Colonic mucosa (tissue), 4 donors: ENCODE measurements around the gene FAM118B. TPM values are rescaled to one million over a fixed set of nuclear protein-coding genes. Genes with fewer than 3 reads are reported as not detected.

Experiments
- DNase-seq: peaks from one replicate; pipeline ENCODE4 v3.0.0-alpha.2; 2020
- H3K27ac ChIP-seq: fragments of 200-600 bp; one replicate; pipeline ENCODE4 v1.8.0; 2021
- H3K27me3 ChIP-seq: fragments of 200-600 bp; one replicate; pipeline ENCODE4 v1.8.0; 2021
- H3K36me3 ChIP-seq: fragments of 200-600 bp; one replicate; pipeline ENCODE4 v1.8.0; 2021
- H3K4me1 ChIP-seq: fragments of 200-600 bp; one replicate; pipeline ENCODE4 v1.8.0; 2021; ENCODE audit warnings: mild to moderate bottlenecking
- H3K4me3 ChIP-seq: fragments of 200-600 bp; one replicate; pipeline ENCODE4 v1.8.0; 2021
- H3K9ac ChIP-seq, 2 donors: one replicate each; pipeline ENCODE4 v1.7.0; 2013; ENCODE audit warnings: control low read depth in 2 of 2, low read depth in 2 of 2, low read length in 2 of 2
- H3K9me3 ChIP-seq: fragments of 200-600 bp; one replicate; pipeline ENCODE4 v1.8.0; 2021
- CTCF ChIP-seq: fragments of 200-600 bp; IDR thresholded peaks from one replicate; pipeline ENCODE4 v1.8.0; 2022; ENCODE audit warnings: antibody characterized with exemption, mild to moderate bottlenecking
- intact Hi-C: fragments of 100-400 bp; cut with DNase I; formaldehyde crosslinking; loops from one replicate; pipeline ENCODE4 v1.14.1; 2022
- total RNA-seq, 2 donors: library from RNA; stranded (reverse); fragmentation: NEBNext Ultra II Directional in 1 of 2; extraction: Animal tissue kit (Norgen Biotek cat#: 25700) in 1 of 2; gene quantifications; one replicate each; pipeline ENCODE4 v1.2.1, GENCODE V29; 2021
- donor health status: healthy.
- donor health status: DM: no; HTN: no; CAD: no.
- donor health status: DM: no; HTN: no; CAD: no.

Gene FAM118B
- total RNA-seq, 2 donors from 2014 or later, result 57.9 to 58.3 TPM

GRCh38 chr11:126277780-126278179 lies 66.2 kb downstream of the FAM118B start:
- no peak for DNase-seq
- Histone ChIP-seq H3K4me3 (no peak overlapping the region), H3K36me3 (no peaks in the 10 kb centered on the region), H3K9ac (no peak overlapping the region), H3K4me1 (no peaks in the 10 kb centered on the region), H3K9me3 (no peaks in the 10 kb centered on the region), H3K27me3 (no peaks in the 10 kb centered on the region), H3K27ac (no peak overlapping the region)
- TF ChIP-seq CTCF, result no peak
- intact Hi-C loops, result no loop called here

GRCh38 chr11:126279191-126279590 lies 67.6 kb downstream of the FAM118B start:
- Histone ChIP-seq H3K36me3 (no peaks in the 10 kb centered on the region), H3K9me3 (no peaks in the 10 kb centered on the region), H3K4me3 (no peak overlapping the region), H3K27ac (no peak overlapping the region), H3K27me3 (no peaks in the 10 kb centered on the region), H3K9ac (no peak overlapping the region), H3K4me1 (peaks cover 6% of the 10 kb centered on the region)
- intact Hi-C loops, result no loop called here
- TF ChIP-seq CTCF, result no peak
- no peak for DNase-seq

- Histone ChIP-seq H3K4me3 (no peak overlapping the region), H3K27ac (no peak overlapping the region), H3K27me3 (no peaks in the 10 kb centered on the region), H3K9me3 (no peaks in the 10 kb centered on the region), H3K4me1 (peaks cover 7% of the 10 kb centered on the region), H3K36me3 (no peaks in the 10 kb centered on the region), H3K9ac (no peak overlapping the region)
- no peak for DNase-seq
- intact Hi-C loops, result no loop called here
- no peak for TF ChIP-seq CTCF
Measured at GRCh38 chr11:126280595-126280994, 69.0 kb downstream of the FAM118B start.

- no peak overlapping the region for H3K27ac ChIP-seq
Measured at GRCh38 chr11:126281245-126281644, 69.7 kb downstream of the FAM118B start.

GRCh38 chr11:126281666-126282175 lies 70.1 kb downstream of the FAM118B start:
- no peak for DNase-seq
- no peak for TF ChIP-seq CTCF
- H3K4me3 ChIP-seq, result no peak overlapping the region
- peak overlapping the region in 1 of 2 donors; percentile 90 for H3K9ac ChIP-seq
- H3K4me1 ChIP-seq, result peaks cover 7% of the 10 kb centered on the region
- H3K9me3 ChIP-seq, result no peaks in the 10 kb centered on the region
- no peaks in the 10 kb centered on the region for H3K27me3 ChIP-seq
- peak overlapping the region; percentile 95 for H3K27ac ChIP-seq
- H3K36me3 ChIP-seq, result no peaks in the 10 kb centered on the region
- intact Hi-C loops, result no loop called here

More at GRCh38 chr11:126281245-126281644, 69.7 kb downstream of the FAM118B start:
- no peaks in the 10 kb centered on the region for H3K27me3 ChIP-seq
- H3K9me3 ChIP-seq, result no peaks in the 10 kb centered on the region
- intact Hi-C loops, result no loop called here
- H3K9ac ChIP-seq, result no peak overlapping the region
- peaks cover 7% of the 10 kb centered on the region for H3K4me1 ChIP-seq
- no peaks in the 10 kb centered on the region for H3K36me3 ChIP-seq
- H3K4me3 ChIP-seq, result no peak overlapping the region
- no peak for DNase-seq
- no peak for TF ChIP-seq CTCF
